SK-N-SH treated with all-trans-retinoic acid at 6 μM for 48 hours (cell line): ENCODE data around the gene NAT16.

ENCODE experiments used
- ARNTL ChIP-seq: fragments of 450-650 bp; formaldehyde crosslinking; IDR thresholded peaks from 2 replicates; pipeline ENCODE4 v1.5.0; 2020; ENCODE audit warnings: low read depth, mild to moderate bottlenecking, moderate library complexity, borderline replicate concordance
- CSDC2 ChIP-seq: fragments of 250-450 bp; sonication (Bioruptor Pico); IDR thresholded peaks from 2 replicates; pipeline ENCODE4 v1.5.0; 2020; ENCODE audit warnings: mild to moderate bottlenecking, moderate library complexity
- ESRRG ChIP-seq: fragments of 250-450 bp; sonication (Bioruptor Pico); IDR thresholded peaks from 2 replicates; pipeline ENCODE4 v1.6.1; 2021; ENCODE audit warnings: mild to moderate bottlenecking
- GLIS3 ChIP-seq: fragments of 250-450 bp; sonication (Bioruptor Pico); IDR thresholded peaks from 2 replicates; pipeline ENCODE4 v1.5.0; 2020; ENCODE audit warnings: mild to moderate bottlenecking, moderate library complexity
- ISL1 ChIP-seq: fragments of 250-450 bp; sonication (Bioruptor Pico); IDR thresholded peaks from 2 replicates; pipeline ENCODE4 v2.1.2; 2022; ENCODE audit warnings: mild to moderate bottlenecking, moderate library complexity
- OSR1 ChIP-seq: fragments of 250-450 bp; sonication (Bioruptor Pico); IDR thresholded peaks from 2 replicates; pipeline ENCODE4 v1.8.0; 2022; ENCODE audit warnings: moderate library complexity, mild to moderate bottlenecking, inconsistent platforms
- RARB ChIP-seq: fragments of 250-450 bp; sonication (Bioruptor Pico); IDR thresholded peaks from 2 replicates; pipeline ENCODE4 v1.8.0; 2021; ENCODE audit warnings: mild to moderate bottlenecking, moderate library complexity
- TCF4 ChIP-seq: fragments of 250-450 bp; sonication (Bioruptor Pico); IDR thresholded peaks from 2 replicates; pipeline ENCODE4 v1.8.0; 2021; ENCODE audit warnings: mild to moderate bottlenecking, moderate library complexity, borderline replicate concordance
- ZC3H10 ChIP-seq: fragments of 250-450 bp; sonication (Bioruptor Pico); IDR thresholded peaks from 2 replicates; pipeline ENCODE4 v1.5.1; 2021; ENCODE audit warnings: mild to moderate bottlenecking, moderate library complexity
- ZFP3 ChIP-seq: fragments of 250-450 bp; sonication (Bioruptor Pico); IDR thresholded peaks from 2 replicates; pipeline ENCODE4 v1.5.0; 2020; ENCODE audit warnings: mild to moderate bottlenecking, moderate library complexity
- ZFP30 ChIP-seq: fragments of 450-650 bp; formaldehyde crosslinking; IDR thresholded peaks from 2 replicates; pipeline ENCODE4 v1.5.0; 2022; ENCODE audit warnings: mild to moderate bottlenecking, moderate library complexity
- ZNF8 ChIP-seq: fragments of 450-650 bp; formaldehyde crosslinking; IDR thresholded peaks from 2 replicates; pipeline ENCODE4 v1.5.0; 2020; ENCODE audit warnings: mild to moderate bottlenecking, moderate library complexity
- TF ChIP-seq, protein P1 (sequence below): fragments of 250-450 bp; sonication (Bioruptor Pico); IDR thresholded peaks from 2 replicates; pipeline ENCODE4 v1.5.1; 2021; ENCODE audit warnings: mild to moderate bottlenecking, moderate library complexity
- TF ChIP-seq, protein P2 (sequence below): fragments of 250-450 bp; sonication (Bioruptor Pico); IDR thresholded peaks from 2 replicates; pipeline ENCODE4 v1.8.0; 2020; ENCODE audit warnings: mild to moderate bottlenecking, moderate library complexity, borderline replicate concordance

DNA sequence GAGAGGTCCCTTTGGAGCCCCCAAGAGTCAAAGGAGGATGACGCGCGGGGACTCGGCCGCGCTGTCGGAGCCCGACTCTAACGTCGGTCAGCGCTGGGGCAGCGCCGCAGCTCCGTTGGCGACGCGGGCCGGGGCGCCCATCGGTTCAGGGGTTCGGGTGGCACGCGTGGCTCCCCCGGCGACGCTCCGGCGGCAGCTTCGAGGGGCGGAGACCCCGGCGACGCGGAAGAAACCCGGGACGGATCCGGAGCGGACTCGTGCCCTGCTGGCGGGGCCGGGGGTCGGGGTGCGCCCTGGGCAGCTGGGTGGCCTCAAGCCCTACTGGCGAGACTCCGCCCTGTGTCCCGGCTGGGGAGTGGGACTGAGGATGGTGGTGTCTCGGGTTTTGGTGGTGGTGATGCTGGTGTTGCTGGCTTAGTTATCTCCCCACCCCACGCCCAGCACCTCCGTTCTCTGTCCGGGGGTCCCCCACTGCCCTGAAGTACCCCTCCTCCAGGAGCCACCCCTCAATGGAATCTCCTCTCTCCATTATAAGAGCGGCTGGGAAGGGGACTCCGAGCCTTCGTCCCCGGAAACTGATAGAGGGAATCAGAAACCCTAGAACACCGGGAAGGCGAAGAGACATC, at the start of gene NAT16:
- no peak for TF ChIP-seq RARB (CRISPR knock-in tag)
- no peak for TF ChIP-seq GLIS3 (CRISPR knock-in tag)
- TF ChIP-seq, protein P1, sequence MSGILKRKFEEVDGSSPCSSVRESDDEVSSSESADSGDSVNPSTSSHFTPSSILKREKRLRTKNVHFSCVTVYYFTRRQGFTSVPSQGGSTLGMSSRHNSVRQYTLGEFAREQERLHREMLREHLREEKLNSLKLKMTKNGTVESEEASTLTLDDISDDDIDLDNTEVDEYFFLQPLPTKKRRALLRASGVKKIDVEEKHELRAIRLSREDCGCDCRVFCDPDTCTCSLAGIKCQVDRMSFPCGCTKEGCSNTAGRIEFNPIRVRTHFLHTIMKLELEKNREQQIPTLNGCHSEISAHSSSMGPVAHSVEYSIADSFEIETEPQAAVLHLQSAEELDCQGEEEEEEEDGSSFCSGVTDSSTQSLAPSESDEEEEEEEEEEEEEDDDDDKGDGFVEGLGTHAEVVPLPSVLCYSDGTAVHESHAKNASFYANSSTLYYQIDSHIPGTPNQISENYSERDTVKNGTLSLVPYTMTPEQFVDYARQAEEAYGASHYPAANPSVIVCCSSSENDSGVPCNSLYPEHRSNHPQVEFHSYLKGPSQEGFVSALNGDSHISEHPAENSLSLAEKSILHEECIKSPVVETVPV (CRISPR knock-in tag), result no peak
- no peak for TF ChIP-seq ZFP30 (CRISPR knock-in tag)
- no peak for TF ChIP-seq ISL1 (CRISPR knock-in tag)
- no peak for TF ChIP-seq ZNF8
- TF ChIP-seq ESRRG (CRISPR knock-in tag), result no peak
- TF ChIP-seq ARNTL, result no peak
- TF ChIP-seq, protein P2, sequence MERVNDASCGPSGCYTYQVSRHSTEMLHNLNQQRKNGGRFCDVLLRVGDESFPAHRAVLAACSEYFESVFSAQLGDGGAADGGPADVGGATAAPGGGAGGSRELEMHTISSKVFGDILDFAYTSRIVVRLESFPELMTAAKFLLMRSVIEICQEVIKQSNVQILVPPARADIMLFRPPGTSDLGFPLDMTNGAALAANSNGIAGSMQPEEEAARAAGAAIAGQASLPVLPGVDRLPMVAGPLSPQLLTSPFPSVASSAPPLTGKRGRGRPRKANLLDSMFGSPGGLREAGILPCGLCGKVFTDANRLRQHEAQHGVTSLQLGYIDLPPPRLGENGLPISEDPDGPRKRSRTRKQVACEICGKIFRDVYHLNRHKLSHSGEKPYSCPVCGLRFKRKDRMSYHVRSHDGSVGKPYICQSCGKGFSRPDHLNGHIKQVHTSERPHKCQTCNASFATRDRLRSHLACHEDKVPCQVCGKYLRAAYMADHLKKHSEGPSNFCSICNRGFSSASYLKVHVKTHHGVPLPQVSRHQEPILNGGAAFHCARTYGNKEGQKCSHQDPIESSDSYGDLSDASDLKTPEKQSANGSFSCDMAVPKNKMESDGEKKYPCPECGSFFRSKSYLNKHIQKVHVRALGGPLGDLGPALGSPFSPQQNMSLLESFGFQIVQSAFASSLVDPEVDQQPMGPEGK (CRISPR knock-in tag), result no peak
- TF ChIP-seq CSDC2 (CRISPR knock-in tag), result no peak
- TF ChIP-seq ZFP3 (CRISPR knock-in tag), result no peak
- TF ChIP-seq OSR1 (CRISPR knock-in tag), result no peak
- TF ChIP-seq ZC3H10, result no peak
- TF ChIP-seq TCF4, result no peak
